Measurements from ENCODE around the gene FAM107B.

DNA sequence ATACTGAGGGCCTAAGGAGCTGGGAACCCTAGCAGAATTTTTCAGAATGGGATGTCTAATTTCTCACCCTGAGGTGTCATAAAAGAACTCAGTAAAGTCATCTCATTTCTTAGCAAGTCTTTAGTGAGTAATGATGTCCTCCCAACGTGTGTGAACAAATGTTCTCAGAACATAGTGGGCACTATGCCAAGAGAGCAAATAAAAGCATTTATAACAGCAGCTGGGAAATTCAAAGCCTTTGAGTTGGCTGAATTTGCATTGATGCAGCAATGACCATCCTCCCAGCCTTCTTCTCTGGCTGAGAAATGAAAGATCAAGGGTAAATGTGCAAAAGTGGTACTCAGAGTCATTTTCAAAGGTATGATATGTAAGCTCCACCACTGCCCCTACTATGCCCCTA is 109.4 kb downstream of the FAM107B start:
- TF ChIP-seq SIN3A (IDR thresholded peaks at IDR 0.05; ENCODE audit: low read depth): no peak
- TF ChIP-seq POLR2A (IDR thresholded peaks at IDR 0.05; ENCODE audit: borderline replicate concordance, extremely low read depth, insufficient read depth, insufficient read length): no peak
- TF ChIP-seq CEBPB (IDR thresholded peaks at IDR 0.05; ENCODE audit: low read depth): no peak
- TF ChIP-seq, protein P1, sequence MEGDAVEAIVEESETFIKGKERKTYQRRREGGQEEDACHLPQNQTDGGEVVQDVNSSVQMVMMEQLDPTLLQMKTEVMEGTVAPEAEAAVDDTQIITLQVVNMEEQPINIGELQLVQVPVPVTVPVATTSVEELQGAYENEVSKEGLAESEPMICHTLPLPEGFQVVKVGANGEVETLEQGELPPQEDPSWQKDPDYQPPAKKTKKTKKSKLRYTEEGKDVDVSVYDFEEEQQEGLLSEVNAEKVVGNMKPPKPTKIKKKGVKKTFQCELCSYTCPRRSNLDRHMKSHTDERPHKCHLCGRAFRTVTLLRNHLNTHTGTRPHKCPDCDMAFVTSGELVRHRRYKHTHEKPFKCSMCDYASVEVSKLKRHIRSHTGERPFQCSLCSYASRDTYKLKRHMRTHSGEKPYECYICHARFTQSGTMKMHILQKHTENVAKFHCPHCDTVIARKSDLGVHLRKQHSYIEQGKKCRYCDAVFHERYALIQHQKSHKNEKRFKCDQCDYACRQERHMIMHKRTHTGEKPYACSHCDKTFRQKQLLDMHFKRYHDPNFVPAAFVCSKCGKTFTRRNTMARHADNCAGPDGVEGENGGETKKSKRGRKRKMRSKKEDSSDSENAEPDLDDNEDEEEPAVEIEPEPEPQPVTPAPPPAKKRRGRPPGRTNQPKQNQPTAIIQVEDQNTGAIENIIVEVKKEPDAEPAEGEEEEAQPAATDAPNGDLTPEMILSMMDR (IDR thresholded peaks at IDR 0.05 in 2 of 3, conservative IDR thresholded peaks at IDR 0.05 in 1 of 3; ENCODE audit: borderline replicate concordance in 1 of 3, insufficient read depth in 1 of 3, low read depth in 2 of 3, low read length in 2 of 3): no peak
- TF ChIP-seq ZNF274 (IDR thresholded peaks at IDR 0.05; ENCODE audit: low read depth, low read length): no peak
- no peak for TF ChIP-seq ZBTB33 (IDR thresholded peaks at IDR 0.05; ENCODE audit: extremely low read depth, insufficient replicate concordance, low read length)
- no peak for TF ChIP-seq POLR2AphosphoS5 (IDR thresholded peaks at IDR 0.05; ENCODE audit: low read depth, low read length)
- no peak for TF ChIP-seq JUND (IDR thresholded peaks at IDR 0.05)
- TF ChIP-seq EZH2 (IDR thresholded peaks at IDR 0.05): no peak
- TF ChIP-seq ELF1 (IDR thresholded peaks at IDR 0.05; ENCODE audit: borderline replicate concordance, low read depth): no peak
- TF ChIP-seq RAD21 (IDR thresholded peaks at IDR 0.05; ENCODE audit: low read depth): no peak
- TF ChIP-seq ZFX (IDR thresholded peaks at IDR 0.05): no peak
- TF ChIP-seq, protein P2, sequence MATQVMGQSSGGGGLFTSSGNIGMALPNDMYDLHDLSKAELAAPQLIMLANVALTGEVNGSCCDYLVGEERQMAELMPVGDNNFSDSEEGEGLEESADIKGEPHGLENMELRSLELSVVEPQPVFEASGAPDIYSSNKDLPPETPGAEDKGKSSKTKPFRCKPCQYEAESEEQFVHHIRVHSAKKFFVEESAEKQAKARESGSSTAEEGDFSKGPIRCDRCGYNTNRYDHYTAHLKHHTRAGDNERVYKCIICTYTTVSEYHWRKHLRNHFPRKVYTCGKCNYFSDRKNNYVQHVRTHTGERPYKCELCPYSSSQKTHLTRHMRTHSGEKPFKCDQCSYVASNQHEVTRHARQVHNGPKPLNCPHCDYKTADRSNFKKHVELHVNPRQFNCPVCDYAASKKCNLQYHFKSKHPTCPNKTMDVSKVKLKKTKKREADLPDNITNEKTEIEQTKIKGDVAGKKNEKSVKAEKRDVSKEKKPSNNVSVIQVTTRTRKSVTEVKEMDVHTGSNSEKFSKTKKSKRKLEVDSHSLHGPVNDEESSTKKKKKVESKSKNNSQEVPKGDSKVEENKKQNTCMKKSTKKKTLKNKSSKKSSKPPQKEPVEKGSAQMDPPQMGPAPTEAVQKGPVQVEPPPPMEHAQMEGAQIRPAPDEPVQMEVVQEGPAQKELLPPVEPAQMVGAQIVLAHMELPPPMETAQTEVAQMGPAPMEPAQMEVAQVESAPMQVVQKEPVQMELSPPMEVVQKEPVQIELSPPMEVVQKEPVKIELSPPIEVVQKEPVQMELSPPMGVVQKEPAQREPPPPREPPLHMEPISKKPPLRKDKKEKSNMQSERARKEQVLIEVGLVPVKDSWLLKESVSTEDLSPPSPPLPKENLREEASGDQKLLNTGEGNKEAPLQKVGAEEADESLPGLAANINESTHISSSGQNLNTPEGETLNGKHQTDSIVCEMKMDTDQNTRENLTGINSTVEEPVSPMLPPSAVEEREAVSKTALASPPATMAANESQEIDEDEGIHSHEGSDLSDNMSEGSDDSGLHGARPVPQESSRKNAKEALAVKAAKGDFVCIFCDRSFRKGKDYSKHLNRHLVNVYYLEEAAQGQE (IDR thresholded peaks at IDR 0.05; ENCODE audit: low read depth): no peak
- TF ChIP-seq EGR1 (IDR thresholded peaks at IDR 0.05; ENCODE audit: low read depth): no peak
